Gastrocnemius medialis (tissue), 4 donors: ENCODE results near the gene CELA1.

ENCODE experiments used
- POLR2A ChIP-seq, 2 donors: fragments of 450-650 bp; IDR thresholded peaks; one replicate each; pipeline ENCODE4 v1.6.1; 2017; ENCODE audit warnings: antibody characterized with exemption in 2 of 2, mild to moderate bottlenecking in 2 of 2, moderate library complexity in 2 of 2
- TF ChIP-seq, protein P1 (sequence below), 5 experiments: fragments of 450-650 bp in 3 of 5; fragments of 200-600 bp in 2 of 5; sonication (generic) in 2 of 5; IDR thresholded peaks in 4 of 5; conservative IDR thresholded peaks in 1 of 5; 1 replicate in 4 of 5; 2 replicates in 1 of 5; pipeline ENCODE4 v1.5.1; 2016 to 2019; ENCODE audit warnings: antibody characterized with exemption in 5 of 5, mild to moderate bottlenecking in 3 of 5, moderate library complexity in 3 of 5

- no peak for TF ChIP-seq POLR2A (IDR thresholded peaks at IDR 0.05)
- TF ChIP-seq, protein P1, sequence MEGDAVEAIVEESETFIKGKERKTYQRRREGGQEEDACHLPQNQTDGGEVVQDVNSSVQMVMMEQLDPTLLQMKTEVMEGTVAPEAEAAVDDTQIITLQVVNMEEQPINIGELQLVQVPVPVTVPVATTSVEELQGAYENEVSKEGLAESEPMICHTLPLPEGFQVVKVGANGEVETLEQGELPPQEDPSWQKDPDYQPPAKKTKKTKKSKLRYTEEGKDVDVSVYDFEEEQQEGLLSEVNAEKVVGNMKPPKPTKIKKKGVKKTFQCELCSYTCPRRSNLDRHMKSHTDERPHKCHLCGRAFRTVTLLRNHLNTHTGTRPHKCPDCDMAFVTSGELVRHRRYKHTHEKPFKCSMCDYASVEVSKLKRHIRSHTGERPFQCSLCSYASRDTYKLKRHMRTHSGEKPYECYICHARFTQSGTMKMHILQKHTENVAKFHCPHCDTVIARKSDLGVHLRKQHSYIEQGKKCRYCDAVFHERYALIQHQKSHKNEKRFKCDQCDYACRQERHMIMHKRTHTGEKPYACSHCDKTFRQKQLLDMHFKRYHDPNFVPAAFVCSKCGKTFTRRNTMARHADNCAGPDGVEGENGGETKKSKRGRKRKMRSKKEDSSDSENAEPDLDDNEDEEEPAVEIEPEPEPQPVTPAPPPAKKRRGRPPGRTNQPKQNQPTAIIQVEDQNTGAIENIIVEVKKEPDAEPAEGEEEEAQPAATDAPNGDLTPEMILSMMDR (IDR thresholded peaks at IDR 0.05 in 4 of 5, conservative IDR thresholded peaks at IDR 0.05 in 1 of 5), result no peak
Measured at GRCh38 chr12:51378749-51379148, 32.3 kb upstream of the CELA1 start.
